ENCODE results near the gene ZC3H13.

GRCh38 chr13:45926741-45927140 lies 125.8 kb downstream of the ZC3H13 start:
- TF ChIP-seq CTCF (IDR thresholded peaks at IDR 0.05) (no peak), POLR2A (IDR thresholded peaks at IDR 0.05) (no peak)

Data from thyroid gland (tissue), 4 donors.